CD8-positive, alpha-beta memory T cell (primary cell): Measurements from ENCODE around the gene S100PBP. TPM values are rescaled to one million over a fixed set of nuclear protein-coding genes. Genes with fewer than 3 reads are reported as not detected.

Source experiments
- CTCF ChIA-PET: fragments of 350-600 bp; sonication (Branson Sonifier 250); formaldehyde crosslinking; loops from one replicate; lab custom pipeline; 2021; ENCODE audit warnings: antibody characterized with exemption; lab: Charles Lee
- POLR2A ChIA-PET: fragments of 350-600 bp; sonication (Branson Sonifier 250); formaldehyde crosslinking; loops from one replicate; lab custom pipeline; 2021; ENCODE audit warnings: antibody characterized with exemption; lab: Charles Lee
- DNase-seq, 5 donors: peaks; one replicate each; pipeline versions ENCODE4 v3.0.0 to v3.0.0-alpha.2; 2020 to 2022; ENCODE audit warnings: mixed read lengths in 1 of 5
- H3K27ac ChIP-seq: one replicate; pipeline ENCODE4 v1.7.0; 2013; ENCODE audit warnings: low read depth, mild to moderate bottlenecking, low read length, moderate library complexity
- H3K27me3 ChIP-seq: 2 replicates; pipeline ENCODE4 v1.7.0; 2013; ENCODE audit warnings: low read length, mild to moderate bottlenecking; ENCODE audit not compliant: insufficient read depth, poor library complexity, severe bottlenecking
- H3K36me3 ChIP-seq: 2 replicates; pipeline ENCODE4 v1.7.0; 2013; ENCODE audit warnings: mild to moderate bottlenecking, low read length, moderate library complexity; ENCODE audit not compliant: insufficient read depth
- H3K4me1 ChIP-seq: 2 replicates; pipeline ENCODE4 v1.7.0; 2013; ENCODE audit warnings: mild to moderate bottlenecking, low read length, moderate library complexity; ENCODE audit not compliant: insufficient read depth
- H3K4me3 ChIP-seq: 2 replicates; pipeline ENCODE4 v1.7.0; 2013; ENCODE audit warnings: mild to moderate bottlenecking, low read length
- H3K9me3 ChIP-seq: 2 replicates; pipeline ENCODE4 v1.7.0; 2013; ENCODE audit warnings: mild to moderate bottlenecking, low read length
- H3K27ac Mint-ChIP-seq, 8 donors: one replicate each; pipeline ENCODE4 v1.8.0; 2020 to 2021; ENCODE audit warnings: mixed read lengths in 8 of 8, mild to moderate bottlenecking in 6 of 8, inconsistent platforms in 3 of 8, moderate library complexity in 3 of 8
- H3K27me3 Mint-ChIP-seq, 2 donors: one replicate each; pipeline ENCODE4 v1.8.0; 2020 to 2021; ENCODE audit warnings: mixed read lengths in 2 of 2, mild to moderate bottlenecking in 1 of 2, moderate library complexity in 1 of 2
- H3K36me3 Mint-ChIP-seq, 3 donors: one replicate each; pipeline ENCODE4 v1.8.0; 2020 to 2021; ENCODE audit warnings: mixed read lengths in 3 of 3, inconsistent platforms in 1 of 3, mild to moderate bottlenecking in 1 of 3
- H3K4me1 Mint-ChIP-seq, 3 donors: one replicate each; pipeline ENCODE4 v1.8.0; 2020 to 2021; ENCODE audit warnings: mixed read lengths in 3 of 3, inconsistent platforms in 1 of 3, mild to moderate bottlenecking in 1 of 3
- H3K4me3 Mint-ChIP-seq, 7 donors: one replicate each; pipeline ENCODE4 v1.8.0; 2020 to 2021; ENCODE audit warnings: mixed read lengths in 7 of 7, mild to moderate bottlenecking in 6 of 7, moderate library complexity in 4 of 7, inconsistent platforms in 2 of 7
- H3K9me3 Mint-ChIP-seq, 5 donors: one replicate each; pipeline ENCODE4 v1.8.0; 2020 to 2022; ENCODE audit warnings: mixed read lengths in 5 of 5, mild to moderate bottlenecking in 3 of 5, moderate library complexity in 2 of 5, inconsistent platforms in 1 of 5
- polyA plus RNA-seq: library from polyadenylated mRNA; unstranded; fragments of 300-500 nt; fragmentation: Illumina TruSeq; gene quantifications from one replicate; pipeline ENCODE4 v1.2.3, GENCODE V29; 2021
- total RNA-seq, 2 experiments: library from RNA; stranded (reverse); gene quantifications; one replicate each; pipeline ENCODE4 v1.2.3, GENCODE V29; 2021

Gene S100PBP
- total and polyA plus RNA-seq, 3 experiments from 2014 or later, result 17.3 to 30.6 (median 28.6) TPM

GRCh38 chr1:32806290-32806689, 11.2 kb upstream of the S100PBP start:
- Mint-ChIP-seq H3K9me3 (no peaks in the 10 kb centered on the region), H3K4me1 (peaks cover 30 to 49% (median 41%) of the 10 kb centered on the region in 3 donors)

GRCh38 chr1:32806910-32807523, 10.4 kb upstream of the S100PBP start:
- H3K27me3 ChIP-seq, result no peaks in the 10 kb centered on the region
- H3K36me3 ChIP-seq, result peaks cover 44% of the 10 kb centered on the region
- Mint-ChIP-seq H3K36me3 (peaks cover 13 to 85% (median 30%) of the 10 kb centered on the region in 3 donors), H3K27ac (peak overlapping the region in 5 of 8 donors; percentile 29 to 77 (median 60)), H3K4me3 (no peak overlapping the region), H3K9me3 (no peaks in the 10 kb centered on the region), H3K4me1 (peaks cover 32 to 50% (median 42%) of the 10 kb centered on the region in 3 donors), H3K27me3 (no peaks in the 10 kb centered on the region)
- peaks cover 8% of the 10 kb centered on the region for H3K4me1 ChIP-seq
- no peak overlapping the region for H3K27ac ChIP-seq
- ChIA-PET POLR2A (no interaction called here), CTCF (interaction anchor here (1.1 kb wide), 1 partner anchor 22 kb away, joined by 3 read pairs; no protein-coding TSS in a partner anchor)
- H3K9me3 ChIP-seq, result no peaks in the 10 kb centered on the region
- H3K4me3 ChIP-seq, result no peak overlapping the region
- no peak for DNase-seq

More at GRCh38 chr1:32806290-32806689, 11.2 kb upstream of the S100PBP start:
- Histone ChIP-seq H3K4me1 (peaks cover 12% of the 10 kb centered on the region), H3K36me3 (peaks cover 44% of the 10 kb centered on the region), H3K27me3 (no peaks in the 10 kb centered on the region), H3K4me3 (no peak overlapping the region), H3K9me3 (no peaks in the 10 kb centered on the region), H3K27ac (no peak overlapping the region)
- no peak overlapping the region for H3K4me3 Mint-ChIP-seq
- no peaks in the 10 kb centered on the region for H3K27me3 Mint-ChIP-seq
- CTCF ChIA-PET, result no interaction called here
- peak overlapping the region in 3 of 8 donors; percentile 46 to 92 (median 50) for H3K27ac Mint-ChIP-seq
- DNase-seq, result no peak
- POLR2A ChIA-PET, result no interaction called here
- H3K36me3 Mint-ChIP-seq, result peaks cover 13 to 81% (median 30%) of the 10 kb centered on the region in 3 donors

- POLR2A ChIA-PET, result no interaction called here
Observed at GRCh38 chr1:32808580-32808979, 8.9 kb upstream of the S100PBP start.

GRCh38 chr1:32810358-32810757, 7.1 kb upstream of the S100PBP start:
- ChIA-PET POLR2A (no interaction called here), CTCF (no interaction called here)
- no peak for DNase-seq
- no peaks in the 10 kb centered on the region for H3K27me3 ChIP-seq
- H3K27me3 Mint-ChIP-seq, result no peaks in the 10 kb centered on the region
- H3K27ac ChIP-seq, result no peak overlapping the region
- H3K36me3 ChIP-seq, result peaks cover 39% of the 10 kb centered on the region
- no peak overlapping the region for H3K4me3 ChIP-seq
- peak overlapping the region in 2 of 8 donors; percentile 6 to 70 for H3K27ac Mint-ChIP-seq
- peaks cover 6 to 84% (median 28%) of the 10 kb centered on the region in 3 donors for H3K36me3 Mint-ChIP-seq
- peaks cover 31% of the 10 kb centered on the region for H3K4me1 ChIP-seq
- peak overlapping the region in 1 of 7 donors; percentile 20 for H3K4me3 Mint-ChIP-seq
- H3K9me3 ChIP-seq, result no peaks in the 10 kb centered on the region
- H3K9me3 Mint-ChIP-seq, result no peaks in the 10 kb centered on the region
- H3K4me1 Mint-ChIP-seq, result peaks cover 57 to 76% (median 68%) of the 10 kb centered on the region in 3 donors

More at GRCh38 chr1:32808580-32808979, 8.9 kb upstream of the S100PBP start:
- H3K27ac Mint-ChIP-seq, result peak overlapping the region in 3 of 8 donors; percentile 27 to 58 (median 48)
- no peaks in the 10 kb centered on the region for H3K27me3 ChIP-seq
- no peaks in the 10 kb centered on the region for H3K9me3 Mint-ChIP-seq
- H3K36me3 Mint-ChIP-seq, result peaks cover 7 to 82% (median 26%) of the 10 kb centered on the region in 3 donors
- no peak overlapping the region for H3K27ac ChIP-seq
- CTCF ChIA-PET, result no interaction called here
- DNase-seq, result no peak
- H3K4me1 ChIP-seq, result peaks cover 14% of the 10 kb centered on the region
- H3K9me3 ChIP-seq, result no peaks in the 10 kb centered on the region
- no peak overlapping the region for H3K4me3 ChIP-seq
- H3K36me3 ChIP-seq, result peaks cover 40% of the 10 kb centered on the region
- peaks cover 40 to 59% (median 50%) of the 10 kb centered on the region in 3 donors for H3K4me1 Mint-ChIP-seq
- H3K27me3 Mint-ChIP-seq, result no peaks in the 10 kb centered on the region
- peak overlapping the region in 2 of 7 donors; percentile 6 to 19 for H3K4me3 Mint-ChIP-seq

- H3K9me3 Mint-ChIP-seq, result no peaks in the 10 kb centered on the region
- H3K36me3 Mint-ChIP-seq, result peaks cover 0 to 79% (median 26%) of the 10 kb centered on the region in 3 donors
- CTCF ChIA-PET, result no interaction called here
- Histone ChIP-seq H3K4me3 (no peak overlapping the region), H3K27me3 (no peaks in the 10 kb centered on the region), H3K27ac (no peak overlapping the region), H3K36me3 (peaks cover 32% of the 10 kb centered on the region), H3K9me3 (no peaks in the 10 kb centered on the region), H3K4me1 (peaks cover 35% of the 10 kb centered on the region)
- no peak for DNase-seq
- H3K27ac Mint-ChIP-seq, result peak overlapping the region in 5 of 8 donors; percentile 33 to 70 (median 34)
- H3K27me3 Mint-ChIP-seq, result no peaks in the 10 kb centered on the region
- H3K4me3 Mint-ChIP-seq, result peak overlapping the region in 2 of 7 donors; percentile 13 to 46
- POLR2A ChIA-PET, result interaction anchor here (0.6 kb wide), 1 partner anchor 88 kb away, joined by 10 read pairs; no protein-coding TSS in a partner anchor
- peaks cover 61 to 79% (median 74%) of the 10 kb centered on the region in 3 donors for H3K4me1 Mint-ChIP-seq
Observed at GRCh38 chr1:32811265-32811664, 6.2 kb upstream of the S100PBP start.

- H3K4me1 ChIP-seq, result peaks cover 35% of the 10 kb centered on the region
- H3K36me3 ChIP-seq, result peaks cover 25% of the 10 kb centered on the region
- peak overlapping the region in 1 of 7 donors; percentile 8 for H3K4me3 Mint-ChIP-seq
- no peaks in the 10 kb centered on the region for H3K9me3 ChIP-seq
- peak overlapping the region in 4 of 8 donors; percentile 29 to 47 (median 34) for H3K27ac Mint-ChIP-seq
- POLR2A ChIA-PET, result no interaction called here
- DNase-seq, result no peak
- H3K4me1 Mint-ChIP-seq, result peaks cover 66 to 79% (median 77%) of the 10 kb centered on the region in 3 donors
- no peak overlapping the region for H3K27ac ChIP-seq
- H3K36me3 Mint-ChIP-seq, result peaks cover 0 to 79% (median 24%) of the 10 kb centered on the region in 3 donors
- no peak overlapping the region for H3K4me3 ChIP-seq
- no peaks in the 10 kb centered on the region for H3K9me3 Mint-ChIP-seq
- CTCF ChIA-PET, result no interaction called here
- no peaks in the 10 kb centered on the region for H3K27me3 Mint-ChIP-seq
- no peaks in the 10 kb centered on the region for H3K27me3 ChIP-seq
Observed at GRCh38 chr1:32811917-32812316, 5.5 kb upstream of the S100PBP start.

- peaks cover 65 to 77% (median 73%) of the 10 kb centered on the region in 3 donors for H3K4me1 Mint-ChIP-seq
Observed at GRCh38 chr1:32813941-32814739, 3.3 kb upstream of the S100PBP start.

More at GRCh38 chr1:32813941-32814739, 3.3 kb upstream of the S100PBP start:
- peaks cover 16% of the 10 kb centered on the region for H3K36me3 ChIP-seq
- H3K27me3 ChIP-seq, result no peaks in the 10 kb centered on the region
- H3K27me3 Mint-ChIP-seq, result no peaks in the 10 kb centered on the region
- H3K4me3 ChIP-seq, result no peak overlapping the region
- no peaks in the 10 kb centered on the region for H3K9me3 Mint-ChIP-seq
- no peaks in the 10 kb centered on the region for H3K9me3 ChIP-seq
- H3K4me1 ChIP-seq, result peaks cover 46% of the 10 kb centered on the region
- POLR2A ChIA-PET, result no interaction called here
- H3K36me3 Mint-ChIP-seq, result peaks cover 0 to 68% (median 17%) of the 10 kb centered on the region in 3 donors
- H3K27ac Mint-ChIP-seq, result peak overlapping the region in 5 of 8 donors; percentile 9 to 76 (median 36)
- CTCF ChIA-PET, result interaction anchor here (1.3 kb wide), 1 partner anchor 101 kb away, joined by 4 read pairs; no protein-coding TSS in a partner anchor
- peak overlapping the region; percentile 27 for H3K27ac ChIP-seq
- peak overlapping the region; percentile 40 to 98 (median 91) for H3K4me3 Mint-ChIP-seq
- DNase-seq, result no peak
